Heart left ventricle (tissue), 13 donors: ENCODE data around the gene DNAJC5.

Source experiments
- CTCF ChIP-seq, 12 donors: fragments of 200-600 bp; sonication (generic) in 4 of 12; IDR thresholded peaks; one replicate each; pipeline versions ENCODE4 v1.5.0 to v1.8.0; 2018 to 2022; ENCODE audit warnings: antibody characterized with exemption in 12 of 12, mild to moderate bottlenecking in 5 of 12
- POLR2A ChIP-seq, 2 donors: fragments of 450-650 bp; IDR thresholded peaks; one replicate each; pipeline ENCODE4 v1.6.1; 2017; ENCODE audit warnings: antibody characterized with exemption in 2 of 2, mild to moderate bottlenecking in 2 of 2, moderate library complexity in 2 of 2
- donor health status: ischemic (EF 13 %, LVEDD 7.1; RV severe dilation, severe dysfunction).
- donor health status: DM: no; HTN: yes; CAD: no.
- donor health status: DM: no; HTN: no; CAD: no.
- donor health status: ischemic (EF 25% LVEDD 6.9; RV normal size, moderate dysfunction).
- donor health status: ischemic (EF 25% LVEDD 5.7; RV mildly dilated, moderate dysfunction).
- donor health status: ischemic (EF 35%, LVEDD 5.7; RV mildly dilated, moderate dysfunction).
- donor health status: nonischemic (EF 11% LVEDD 7.7; RV severe dilation, severe dysfunction).
- donor health status: DM: yes; HTN: yes; CAD: no.
- donor health status: PGD.
- donor health status: ischemic (EF 29% LVEDD 5.4; RV normal size, mild dysfunction).
- donor health status: nonischemic (EF 23%, LVEDD 6.1; RV moderate dilation, normal function).

GRCh38 chr20:63966944-63967322 is 72.0 kb downstream of the DNAJC5 start:
- TF ChIP-seq CTCF (IDR thresholded peaks at IDR 0.05) (no peak), POLR2A (IDR thresholded peaks at IDR 0.05) (no peak)
